Measurements from ENCODE around the gene RP2.

DNA sequence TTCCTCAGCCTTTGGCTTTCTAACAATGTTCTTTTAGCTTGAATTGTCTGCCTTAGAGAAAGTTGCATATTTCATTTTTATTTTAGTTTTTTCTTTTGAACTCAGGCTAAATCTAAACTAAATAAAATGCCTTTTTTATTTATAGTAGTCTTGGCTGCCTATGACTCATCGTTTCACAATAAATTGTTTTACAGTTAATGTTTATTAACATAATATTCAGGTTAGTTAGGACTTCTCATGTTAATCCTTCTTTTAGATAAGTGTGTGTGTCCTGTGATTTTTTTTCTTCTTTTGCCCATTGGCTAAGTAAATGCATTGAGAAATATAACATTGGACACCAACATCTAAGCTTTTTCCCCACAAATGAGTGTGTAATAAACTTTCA, 1.6 kb downstream of the RP2 start:
- TF ChIP-seq GATA3 (IDR thresholded peaks at IDR 0.05; ENCODE audit: low read depth, low read length) (no peak), GATA2 (IDR thresholded peaks at IDR 0.05; ENCODE audit: low read depth, low read length) (no peak)

Measured in SH-SY5Y (cell line).